DOHH2 (cell line): ENCODE results near the gene VWA5A.
"Not testable (repeated sequence)": the region's sequence is repeated elsewhere in the genome, so short reads cannot be mapped to it uniquely, and the experiment has no call there.

ENCODE experiments used
- H3F3A ChIP-seq: fragments of 200-600 bp; sonication (generic), shearing (Covaris generic); 2 replicates; pipeline ENCODE4 v1.6.0; 2016; ENCODE audit warnings: antibody characterized with exemption, mild to moderate bottlenecking; ENCODE audit not compliant: control insufficient read depth, insufficient read depth
- H3K27ac ChIP-seq: fragments of 200-600 bp; sonication (generic); 2 replicates; pipeline ENCODE4 v1.5.1; 2014; ENCODE audit warnings: low read depth, mild to moderate bottlenecking, low read length, moderate library complexity
- H3K27me3 ChIP-seq: fragments of 200-600 bp; sonication (generic); 2 replicates; pipeline ENCODE4 v1.6.1; 2014; ENCODE audit warnings: mild to moderate bottlenecking, low read length, mixed read lengths; ENCODE audit not compliant: control insufficient read depth
- H3K36me3 ChIP-seq: fragments of 200-600 bp; sonication (generic); 2 replicates; pipeline ENCODE4 v1.6.1; 2014; ENCODE audit warnings: mild to moderate bottlenecking, low read length, moderate library complexity, mixed read lengths; ENCODE audit not compliant: control insufficient read depth
- H3K4me1 ChIP-seq: fragments of 200-600 bp; sonication (generic); 2 replicates; pipeline ENCODE4 v1.6.1; 2014; ENCODE audit warnings: mild to moderate bottlenecking, low read length, mixed read lengths; ENCODE audit not compliant: control insufficient read depth
- H3K4me2 ChIP-seq: fragments of 200-600 bp; sonication (generic); 2 replicates; pipeline ENCODE4 v1.6.0; 2014; ENCODE audit warnings: mild to moderate bottlenecking, low read length, moderate library complexity
- H3K4me3 ChIP-seq: fragments of 200-600 bp; sonication (generic); 2 replicates; pipeline ENCODE4 v1.5.1; 2014; ENCODE audit warnings: mild to moderate bottlenecking, low read length, mixed read lengths
- H3K79me2 ChIP-seq: fragments of 200-600 bp; sonication (generic); 2 replicates; pipeline ENCODE4 v1.6.1; 2014; ENCODE audit warnings: mild to moderate bottlenecking, low read length, mixed read lengths; ENCODE audit not compliant: control insufficient read depth
- H3K9me2 ChIP-seq: fragments of 200-600 bp; sonication (generic); replicated peaks from 2 replicates; pipeline ENCODE4 v1.6.1; 2014; ENCODE audit warnings: mild to moderate bottlenecking, low read length, mixed read lengths; ENCODE audit not compliant: control insufficient read depth
- H3K9me3 ChIP-seq: fragments of 200-600 bp; sonication (generic); 2 replicates; pipeline ENCODE4 v1.6.1; 2014; ENCODE audit warnings: antibody characterized with exemption, low read length, mixed read lengths; ENCODE audit not compliant: control insufficient read depth, insufficient read depth
- H4K20me1 ChIP-seq: fragments of 200-600 bp; sonication (generic); 2 replicates; pipeline ENCODE4 v1.6.0; 2014; ENCODE audit warnings: low read depth, mild to moderate bottlenecking, antibody characterized with exemption, low read length, moderate library complexity; ENCODE audit not compliant: control insufficient read depth, insufficient read depth
- EZH2phosphoT487 ChIP-seq: fragments of 200-600 bp; sonication (generic); IDR thresholded peaks from 2 replicates; pipeline ENCODE4 v1.6.1; 2017; ENCODE audit warnings: borderline replicate concordance, mild to moderate bottlenecking, antibody characterized with exemption, low read length, moderate library complexity, mixed read lengths
- TF ChIP-seq, protein P1 (sequence below): fragments of 200-600 bp; sonication (generic); IDR thresholded peaks from one replicate; pipeline ENCODE4 v1.5.1; 2014; ENCODE audit warnings: antibody characterized with exemption, mild to moderate bottlenecking, low read depth, low read length; ENCODE audit not compliant: poor library complexity, severe bottlenecking

VWA5A gene

DNA sequence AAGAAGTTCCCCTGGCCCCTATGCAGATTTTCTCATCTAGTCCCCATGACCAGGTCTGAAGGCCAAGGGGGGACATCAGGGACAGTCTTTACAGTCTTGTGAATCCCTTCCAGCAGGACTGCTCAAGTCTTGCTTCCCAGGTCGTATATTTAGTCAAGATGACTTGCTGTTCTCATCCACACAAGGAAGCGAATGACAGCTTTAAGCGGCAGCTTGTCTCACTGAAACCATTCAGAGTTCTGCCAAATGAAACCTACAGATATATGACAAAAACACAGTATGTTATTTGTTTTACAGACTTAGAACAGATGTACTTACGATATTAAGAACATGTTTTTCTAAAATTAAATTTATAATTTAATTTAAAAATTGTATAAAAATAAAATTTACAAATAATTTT, 5.6 kb downstream of the VWA5A start:
- H4K20me1 ChIP-seq: no peaks in the 10 kb centered on the region

GRCh38 chr11:124122123-124122522, 6.9 kb downstream of the VWA5A start:
- Histone ChIP-seq H3K9me2 (no peaks in the 10 kb centered on the region), H3K4me1 (no peaks in the 10 kb centered on the region), H3K4me2 (no peak overlapping the region), H3K36me3 (no peaks in the 10 kb centered on the region), H3K9me3 (no peaks in the 10 kb centered on the region), H3K27me3 (peaks cover 3% of the 10 kb centered on the region; the same call in 1 of the 2 replicates), H4K20me1 (no peaks in the 10 kb centered on the region), H3K4me3 (no peak overlapping the region), H3F3A (no peaks in the 10 kb centered on the region), H3K27ac (no peak overlapping the region), H3K79me2 (no peaks in the 10 kb centered on the region)
- TF ChIP-seq, protein P1, sequence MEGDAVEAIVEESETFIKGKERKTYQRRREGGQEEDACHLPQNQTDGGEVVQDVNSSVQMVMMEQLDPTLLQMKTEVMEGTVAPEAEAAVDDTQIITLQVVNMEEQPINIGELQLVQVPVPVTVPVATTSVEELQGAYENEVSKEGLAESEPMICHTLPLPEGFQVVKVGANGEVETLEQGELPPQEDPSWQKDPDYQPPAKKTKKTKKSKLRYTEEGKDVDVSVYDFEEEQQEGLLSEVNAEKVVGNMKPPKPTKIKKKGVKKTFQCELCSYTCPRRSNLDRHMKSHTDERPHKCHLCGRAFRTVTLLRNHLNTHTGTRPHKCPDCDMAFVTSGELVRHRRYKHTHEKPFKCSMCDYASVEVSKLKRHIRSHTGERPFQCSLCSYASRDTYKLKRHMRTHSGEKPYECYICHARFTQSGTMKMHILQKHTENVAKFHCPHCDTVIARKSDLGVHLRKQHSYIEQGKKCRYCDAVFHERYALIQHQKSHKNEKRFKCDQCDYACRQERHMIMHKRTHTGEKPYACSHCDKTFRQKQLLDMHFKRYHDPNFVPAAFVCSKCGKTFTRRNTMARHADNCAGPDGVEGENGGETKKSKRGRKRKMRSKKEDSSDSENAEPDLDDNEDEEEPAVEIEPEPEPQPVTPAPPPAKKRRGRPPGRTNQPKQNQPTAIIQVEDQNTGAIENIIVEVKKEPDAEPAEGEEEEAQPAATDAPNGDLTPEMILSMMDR: no peak
- no peak for TF ChIP-seq EZH2phosphoT487

More for the DNA sequence above, 5.6 kb downstream of the VWA5A start:
- no peaks in the 10 kb centered on the region for H3K9me3 ChIP-seq
- no peak overlapping the region for H3K4me2 ChIP-seq
- H3K4me1 ChIP-seq: no peaks in the 10 kb centered on the region
- H3F3A ChIP-seq: no peaks in the 10 kb centered on the region
- peaks cover 3% of the 10 kb centered on the region; the same call in 1 of the 2 replicates for H3K27me3 ChIP-seq
- TF ChIP-seq, protein P1: no peak
- TF ChIP-seq EZH2phosphoT487: no peak
- no peaks in the 10 kb centered on the region for H3K79me2 ChIP-seq
- H3K36me3 ChIP-seq: no peaks in the 10 kb centered on the region
- no peak overlapping the region for H3K4me3 ChIP-seq
- H3K27ac ChIP-seq: no peak overlapping the region
- no peaks in the 10 kb centered on the region for H3K9me2 ChIP-seq

GRCh38 chr11:124123622-124124021, 8.4 kb downstream of the VWA5A start:
- no peak overlapping the region for H3K27ac ChIP-seq
- H3K4me1 ChIP-seq: no peaks in the 10 kb centered on the region
- H3K27me3 ChIP-seq: no peaks in the 10 kb centered on the region
- no peaks in the 10 kb centered on the region for H3K36me3 ChIP-seq
- H3K79me2 ChIP-seq: no peaks in the 10 kb centered on the region
- H3K4me3 ChIP-seq: no peak overlapping the region
- TF ChIP-seq, protein P1: peak; percentile 36
- no peak for TF ChIP-seq EZH2phosphoT487
- no peaks in the 10 kb centered on the region for H3K9me3 ChIP-seq
- H3K4me2 ChIP-seq: no peak overlapping the region
- H3K9me2 ChIP-seq: no peaks in the 10 kb centered on the region
- no peaks in the 10 kb centered on the region for H4K20me1 ChIP-seq
- H3F3A ChIP-seq: no peaks in the 10 kb centered on the region

DNA sequence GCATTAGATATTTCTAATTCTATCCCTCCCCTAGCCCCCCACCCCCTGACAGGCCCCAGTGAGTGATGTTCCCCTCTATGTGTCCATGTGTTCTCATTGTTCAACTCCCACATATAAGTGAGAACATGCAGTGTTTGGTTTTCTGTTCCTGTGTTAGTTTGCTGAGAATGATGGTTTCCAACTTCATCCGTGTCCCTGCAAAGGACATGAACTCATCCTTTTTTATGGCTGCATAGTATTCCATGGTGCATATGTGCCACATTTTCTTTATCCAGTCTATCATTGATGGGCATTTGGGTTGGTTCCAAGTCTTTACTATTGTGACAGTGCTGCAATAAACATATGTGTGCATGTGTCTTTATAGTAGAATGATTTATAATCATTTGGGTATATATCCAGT, 11.9 kb downstream of the VWA5A start:
- H3K79me2 ChIP-seq, H3K27ac ChIP-seq, H3K9me3 ChIP-seq, H3K4me3 ChIP-seq, H4K20me1 ChIP-seq, H3K27me3 ChIP-seq, H3K4me2 ChIP-seq, H3K36me3 ChIP-seq, H3K9me2 ChIP-seq, H3K4me1 ChIP-seq, H3F3A ChIP-seq: not testable (repeated sequence)
